ENCODE results near the gene FAM20A.

DNA sequence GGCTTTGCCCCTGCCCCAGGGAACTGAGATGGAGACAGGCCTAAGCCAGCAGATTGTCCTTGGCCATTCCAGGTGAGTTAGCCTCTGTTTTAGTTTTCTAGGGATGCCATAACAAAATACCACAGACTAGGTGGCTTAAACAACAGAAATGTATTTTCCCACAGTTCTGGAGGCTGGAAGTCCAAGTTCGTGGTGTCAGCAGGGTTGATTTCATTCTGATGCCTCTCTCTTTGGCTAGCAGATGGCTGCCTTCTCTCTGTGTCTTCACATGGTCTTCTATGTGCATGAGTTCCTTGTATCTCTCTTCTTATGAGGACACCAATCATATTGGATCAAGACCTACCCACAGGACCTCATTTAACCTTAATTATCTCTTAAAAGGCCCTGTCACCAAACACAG, 12.8 kb downstream of the FAM20A start:
- TF ChIP-seq, protein P1, sequence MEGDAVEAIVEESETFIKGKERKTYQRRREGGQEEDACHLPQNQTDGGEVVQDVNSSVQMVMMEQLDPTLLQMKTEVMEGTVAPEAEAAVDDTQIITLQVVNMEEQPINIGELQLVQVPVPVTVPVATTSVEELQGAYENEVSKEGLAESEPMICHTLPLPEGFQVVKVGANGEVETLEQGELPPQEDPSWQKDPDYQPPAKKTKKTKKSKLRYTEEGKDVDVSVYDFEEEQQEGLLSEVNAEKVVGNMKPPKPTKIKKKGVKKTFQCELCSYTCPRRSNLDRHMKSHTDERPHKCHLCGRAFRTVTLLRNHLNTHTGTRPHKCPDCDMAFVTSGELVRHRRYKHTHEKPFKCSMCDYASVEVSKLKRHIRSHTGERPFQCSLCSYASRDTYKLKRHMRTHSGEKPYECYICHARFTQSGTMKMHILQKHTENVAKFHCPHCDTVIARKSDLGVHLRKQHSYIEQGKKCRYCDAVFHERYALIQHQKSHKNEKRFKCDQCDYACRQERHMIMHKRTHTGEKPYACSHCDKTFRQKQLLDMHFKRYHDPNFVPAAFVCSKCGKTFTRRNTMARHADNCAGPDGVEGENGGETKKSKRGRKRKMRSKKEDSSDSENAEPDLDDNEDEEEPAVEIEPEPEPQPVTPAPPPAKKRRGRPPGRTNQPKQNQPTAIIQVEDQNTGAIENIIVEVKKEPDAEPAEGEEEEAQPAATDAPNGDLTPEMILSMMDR (IDR thresholded peaks at IDR 0.05; ENCODE audit: low read length): no peak
- no peak for TF ChIP-seq EZH2 (IDR thresholded peaks at IDR 0.05; ENCODE audit: borderline replicate concordance, low read length)

All from OCI-LY1 (cell line).